ENCODE results near the gene PRR12.
A peak's percentile ranks its signal among the peaks of the same experiment; 100 is the strongest.

Gene PRR12

DNA sequence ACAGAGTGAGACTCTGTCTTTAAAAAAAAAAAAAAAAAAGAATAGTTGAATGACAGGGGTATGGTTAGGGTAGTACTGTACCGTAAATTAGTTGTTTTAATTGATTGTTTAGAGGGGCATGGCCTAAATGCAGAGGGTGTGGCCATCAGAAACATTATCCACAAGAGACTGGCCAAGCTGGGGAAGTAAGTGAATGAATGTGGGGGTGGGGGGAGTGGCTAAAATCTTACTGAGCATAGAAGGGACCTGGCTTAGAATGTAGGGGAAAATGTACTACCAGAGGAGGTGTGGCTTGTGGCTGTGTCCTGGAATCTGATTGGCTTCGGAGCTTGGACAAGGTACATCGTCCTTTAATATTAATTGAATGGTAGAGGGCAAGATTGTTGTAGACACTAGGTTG, 78.5 kb downstream of the PRR12 start:
- no peak for DNase-seq

DNA sequence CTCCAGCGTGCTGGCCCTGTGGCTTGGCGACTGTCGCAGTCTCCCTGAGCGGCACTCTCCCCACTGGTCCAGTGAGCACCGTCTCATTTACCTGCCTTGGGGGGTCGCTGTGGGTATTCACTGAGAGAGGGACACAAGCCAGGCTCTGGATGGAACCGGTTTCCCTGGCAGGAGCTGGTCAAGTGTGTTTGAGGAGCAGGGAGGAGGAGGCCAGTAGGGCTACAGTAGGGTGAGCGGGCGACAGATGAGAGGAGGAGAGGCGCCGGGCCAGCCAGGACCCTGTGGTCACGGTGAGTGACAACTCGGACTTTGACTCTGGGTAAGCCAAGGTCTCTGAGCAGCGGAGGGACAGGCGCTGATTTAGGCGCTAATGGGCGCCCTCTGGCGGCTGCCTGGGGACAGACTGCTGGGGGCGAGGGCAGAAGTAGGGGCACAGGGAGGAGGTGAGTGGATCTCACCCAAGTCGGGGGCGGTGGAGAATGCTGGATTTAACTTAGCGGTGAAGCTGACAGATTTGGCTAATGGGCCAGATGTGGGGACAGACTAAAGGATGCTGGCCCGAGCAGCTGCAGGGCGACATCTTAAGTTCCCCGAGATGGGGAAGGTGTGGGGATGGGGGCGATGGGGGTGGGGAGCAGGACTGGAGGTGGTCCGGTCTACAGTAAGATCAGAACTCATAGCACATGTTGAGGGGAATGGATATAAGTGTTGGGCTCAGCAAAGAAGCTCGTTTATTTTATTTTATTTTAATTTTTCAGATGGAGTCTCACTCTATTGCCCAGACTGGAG, 81.3 kb downstream of the PRR12 start:
- DNase-seq = peak; percentile 94

Measured in NCI-H748 treated with DMSO at 0.1 percent for 48 hours (cell line).